Ovary (tissue), 9 donors: Measurements from ENCODE around the gene AMOTL2. TPM values are rescaled to one million over a fixed set of nuclear protein-coding genes. Genes with fewer than 3 reads are reported as not detected.

Experiments
- DNase-seq, 5 donors: peaks; one replicate each; pipeline ENCODE4 v3.0.0-alpha.2; 2019 to 2020
- H3K27ac ChIP-seq, 2 donors: fragments of 200-600 bp; one replicate each; pipeline versions ENCODE4 v1.5.1 to v1.8.0; 2019 to 2022
- H3K27me3 ChIP-seq: fragments of 200-600 bp; one replicate; pipeline ENCODE4 v1.8.0; 2022
- H3K36me3 ChIP-seq: fragments of 200-600 bp; sonication (generic); one replicate; pipeline ENCODE4 v1.5.1; 2019
- H3K4me1 ChIP-seq: one replicate; pipeline ENCODE4 v1.8.1; 2013; ENCODE audit warnings: mild to moderate bottlenecking, moderate library complexity; ENCODE audit not compliant: insufficient read depth
- H3K4me3 ChIP-seq: fragments of 200-600 bp; sonication (generic); one replicate; pipeline ENCODE4 v1.5.1; 2017
- H3K9me3 ChIP-seq, 2 donors: fragments of 200-600 bp in 1 of 2; sonication (generic) in 1 of 2; one replicate each; pipeline versions ENCODE4 v1.5.1 to v1.8.1; 2013 to 2019; ENCODE audit warnings: mild to moderate bottlenecking in 1 of 2, moderate library complexity in 1 of 2
- CTCF ChIP-seq, 3 donors: fragments of 450-650 bp in 2 of 3; fragments of 200-600 bp in 1 of 3; IDR thresholded peaks; one replicate each; pipeline versions ENCODE4 v1.5.1 to v1.8.0; 2016 to 2022; ENCODE audit warnings: antibody characterized with exemption in 3 of 3, mild to moderate bottlenecking in 1 of 3
- EP300 ChIP-seq: sonication (generic); formaldehyde crosslinking; IDR thresholded peaks from one replicate; pipeline ENCODE4 v1.6.1; 2017; ENCODE audit warnings: antibody characterized with exemption
- POLR2A ChIP-seq: fragments of 450-650 bp; IDR thresholded peaks from one replicate; pipeline ENCODE4 v1.6.1; 2017; ENCODE audit warnings: antibody characterized with exemption, mild to moderate bottlenecking, moderate library complexity
- WGBS, 3 donors: extraction: QIAGEN DNeasy Blood & Tissue Kit in 1 of 3; methylation state at CpG; one replicate each; pipeline versions ENCODE4 v1.1.5 to v1.1.7; 2013 to 2017; 5-methylcytosine and 5-hydroxymethylcytosine counted together
- intact Hi-C, 4 donors: fragments of 100-400 bp; cut with DNase I; formaldehyde crosslinking; loops; one replicate each; pipeline versions ENCODE4 v1.11.0 to v1.15.1; 2022 to 2023
- polyA plus RNA-seq, 2 donors: library from polyadenylated mRNA; stranded (reverse); fragments of 200-250 nt in 1 of 2; fragments of 350-450 nt in 1 of 2; fragmentation: Illumina TruSeq in 1 of 2; extraction: RNeasy Lipid Tissue Mini Kit (QIAGEN cat#74804) in 1 of 2; gene quantifications; one replicate each; pipeline ENCODE4 v1.2.3, GENCODE V29; 2013 to 2014
- total RNA-seq, 7 donors: library from RNA; depleted of rRNA in 2 of 7; stranded (reverse); fragments of >200 nt in 2 of 7; fragmentation: NEBNext Ultra II Directional in 3 of 7; extraction: Animal tissue kit (Norgen Biotek cat#: 25700) in 3 of 7; gene quantifications; one replicate each; pipeline versions ENCODE4 v1.1.0 to v1.2.4, GENCODE V29; 2016 to 2023
- donor health status: DM: no; HTN: no; CAD: no; lungs with moderate emphysema.
- donor health status: DM: no; HTN: no; CAD: no.
- donor health status: Bipolar disorder and iron deficiency.
- donor health status: DM: yes; HTN: yes; CAD: no.
- donor health status: DM: no; HTN: no; CAD: no.
- donor health status: DM: yes; HTN: yes; CAD: no.

The AMOTL2 gene
- total and polyA plus RNA-seq, 9 donors = 20.5 to 60.4 (median 42.4) TPM

- no peaks in the 10 kb centered on the region for H3K36me3 ChIP-seq
- no peak overlapping the region for H3K27ac ChIP-seq
- WGBS, 3 donors = 61 to 77% (median 73%) methylated on average over 6 of the region's 6 CpGs
- no peak for TF ChIP-seq CTCF (IDR thresholded peaks at IDR 0.05)
- TF ChIP-seq POLR2A = no peak
- no peak for TF ChIP-seq EP300
- H3K4me3 ChIP-seq = no peak overlapping the region
- DNase-seq = no peak
- no peaks in the 10 kb centered on the region for H3K9me3 ChIP-seq
- intact Hi-C loops = loop anchor here in 2 of 4 donors (5.0 kb wide), 1 partner anchor 58 kb away; the partner anchor contains the start of gene AMOTL2 (in 2 of the 2)
- peaks cover 25% of the 10 kb centered on the region for H3K4me1 ChIP-seq
- H3K27me3 ChIP-seq = no peaks in the 10 kb centered on the region
These were observed 59.5 kb downstream of the AMOTL2 start for GRCh38 chr3:134314588-134315285.

- H3K27ac ChIP-seq = peak overlapping the region; percentile 35 to 69
- WGBS, 3 donors = 64 to 67% (median 65%) methylated on average over 11 of the region's 11 CpGs
These were observed 60.2 kb downstream of the AMOTL2 start for GRCh38 chr3:134313847-134314587.

GRCh38 chr3:134312873-134313846 lies 61.1 kb downstream of the AMOTL2 start:
- Histone ChIP-seq H3K27ac (peak overlapping the region; percentile 35 to 69), H3K4me3 (peak overlapping the region; percentile 32), H3K4me1 (peaks cover 25% of the 10 kb centered on the region), H3K36me3 (no peaks in the 10 kb centered on the region), H3K27me3 (no peaks in the 10 kb centered on the region), H3K9me3 (no peaks in the 10 kb centered on the region)
- 2 to 5% (median 3%) methylated on average over 73 to 74 of the region's 74 CpGs for WGBS, 3 donors
- TF ChIP-seq EP300 (no peak), POLR2A (no peak), CTCF (IDR thresholded peaks at IDR 0.05) (no peak)
- intact Hi-C loops = loop anchor here in 3 of 4 donors (1.0 to 5.0 kb wide), 3 partner anchors 54 to 60 kb away; partner anchors contain the start of gene AMOTL2 (in 1 of the 3)
- peak; percentile 64 to 90 (median 68) for DNase-seq

More at GRCh38 chr3:134313847-134314587, 60.2 kb downstream of the AMOTL2 start:
- TF ChIP-seq EP300 (no peak), POLR2A (no peak), CTCF (IDR thresholded peaks at IDR 0.05) (no peak)
- H3K9me3 ChIP-seq = no peaks in the 10 kb centered on the region
- H3K27me3 ChIP-seq = no peaks in the 10 kb centered on the region
- H3K36me3 ChIP-seq = no peaks in the 10 kb centered on the region
- intact Hi-C loops = loop anchor here in 2 of 4 donors (2.0 to 5.0 kb wide), 2 partner anchors 53 to 58 kb away; partner anchors contain the start of gene AMOTL2 (in 1 of the 2)
- no peak for DNase-seq
- peaks cover 25% of the 10 kb centered on the region for H3K4me1 ChIP-seq
- H3K4me3 ChIP-seq = peak overlapping the region; percentile 32
